HG02678 (cell line): ENCODE measurements around the gene GBE1.

ENCODE experiments used
- ATAC-seq: cut with Tn5 transposase; IDR thresholded peaks from one replicate; pipeline ENCODE4 v1.9.1; 2021; ENCODE audit warnings: mild to moderate bottlenecking, moderate library complexity; ENCODE audit not compliant: unreplicated experiment

The GBE1 gene

GRCh38 chr3:81758275-81758674, 3.2 kb downstream of the GBE1 start:
- ATAC-seq, result no peak

- ATAC-seq, result peak; percentile 34
Measured at GRCh38 chr3:81753416-81754027, 7.9 kb downstream of the GBE1 start.

DNA sequence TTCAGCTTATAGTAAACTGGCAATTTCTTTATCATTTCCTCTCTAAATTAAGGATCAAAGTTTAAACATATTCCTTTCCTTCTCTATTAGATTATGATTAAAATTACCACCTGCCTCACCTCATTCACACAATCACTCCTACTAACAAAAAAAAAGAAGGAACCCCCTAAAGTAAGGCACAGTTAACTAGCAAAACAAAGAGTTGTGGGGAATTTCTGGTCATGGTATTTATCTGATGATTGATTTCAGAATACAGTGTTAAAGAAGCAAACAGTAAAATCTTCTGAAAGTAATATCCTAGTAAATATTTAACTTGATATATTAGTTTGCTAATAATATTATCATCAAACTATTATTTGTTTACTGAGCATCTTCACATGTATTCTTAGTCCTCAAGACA, 8.8 kb downstream of the GBE1 start:
- peak; percentile 61 for ATAC-seq

- ATAC-seq, result no peak
Measured at GRCh38 chr3:81749265-81749664, 12.2 kb downstream of the GBE1 start.

- peak; percentile 48 for ATAC-seq
Measured at GRCh38 chr3:81747280-81747679, 14.2 kb downstream of the GBE1 start.

DNA sequence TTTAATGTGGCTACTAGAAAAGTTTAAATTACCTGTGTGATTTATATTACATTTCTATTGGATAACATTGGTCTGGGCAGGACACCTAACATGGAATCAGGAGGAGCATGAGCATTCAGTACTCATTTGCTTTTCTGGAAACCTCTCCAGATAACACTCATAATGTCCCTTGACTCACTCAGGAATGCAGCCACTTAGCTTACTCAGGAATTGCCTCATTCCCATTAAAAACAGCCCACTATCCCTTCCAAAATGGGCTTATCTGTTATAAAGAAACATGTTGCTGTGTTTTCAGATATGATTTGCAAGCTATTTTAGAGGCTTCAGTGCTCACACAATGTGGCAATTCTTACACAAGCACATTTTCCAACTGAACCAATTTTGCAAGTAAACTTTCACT, 17.1 kb downstream of the GBE1 start:
- ATAC-seq, result no peak

- ATAC-seq, result no peak
Measured at GRCh38 chr3:81743096-81744025, 18.1 kb downstream of the GBE1 start.

- ATAC-seq, result no peak
Measured at GRCh38 chr3:81742581-81742980, 18.9 kb downstream of the GBE1 start.

- ATAC-seq, result no peak
Measured at GRCh38 chr3:81741216-81741615, 20.2 kb downstream of the GBE1 start.

DNA sequence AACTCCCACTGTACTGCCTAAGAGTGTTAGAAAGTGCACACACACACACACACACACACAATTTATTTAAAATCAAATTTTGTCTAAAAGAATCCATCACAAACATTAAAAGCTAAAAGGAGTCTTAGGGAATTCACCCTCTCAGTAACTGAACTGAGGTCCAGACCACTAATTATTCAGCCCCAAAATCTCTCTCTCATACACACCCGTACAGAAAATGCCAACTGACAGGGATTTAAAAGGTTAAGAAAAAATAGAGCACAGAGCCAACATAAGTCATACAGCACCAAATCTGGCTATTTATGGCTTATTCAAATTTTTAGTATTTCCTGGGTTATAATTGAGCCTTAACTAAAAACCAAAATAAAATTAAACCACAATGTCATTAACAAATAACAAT, 20.7 kb downstream of the GBE1 start:
- ATAC-seq, result peak; percentile 53

- ATAC-seq, result no peak
Measured at GRCh38 chr3:81735334-81735733, 26.1 kb downstream of the GBE1 start.

DNA sequence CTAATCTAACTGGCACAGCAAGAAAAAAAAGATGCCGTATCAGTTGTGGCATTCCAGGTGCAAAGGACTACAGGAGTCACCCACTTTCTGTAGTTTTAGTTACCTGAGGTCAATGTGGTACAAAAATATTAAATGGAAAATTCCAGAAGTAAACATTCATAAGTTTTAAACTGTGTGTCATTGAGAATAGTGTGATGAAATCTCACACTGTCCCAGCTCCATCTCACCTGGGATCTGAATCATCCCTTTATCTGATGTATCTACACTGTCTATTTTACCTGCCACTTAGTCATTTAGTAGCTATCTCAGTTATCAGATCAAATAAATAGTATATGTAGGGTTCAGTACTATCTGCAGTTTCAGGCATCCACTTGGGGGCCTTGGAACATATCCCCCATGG, 26.7 kb downstream of the GBE1 start:
- no peak for ATAC-seq

GRCh38 chr3:81732642-81733041, 28.8 kb downstream of the GBE1 start:
- no peak for ATAC-seq

DNA sequence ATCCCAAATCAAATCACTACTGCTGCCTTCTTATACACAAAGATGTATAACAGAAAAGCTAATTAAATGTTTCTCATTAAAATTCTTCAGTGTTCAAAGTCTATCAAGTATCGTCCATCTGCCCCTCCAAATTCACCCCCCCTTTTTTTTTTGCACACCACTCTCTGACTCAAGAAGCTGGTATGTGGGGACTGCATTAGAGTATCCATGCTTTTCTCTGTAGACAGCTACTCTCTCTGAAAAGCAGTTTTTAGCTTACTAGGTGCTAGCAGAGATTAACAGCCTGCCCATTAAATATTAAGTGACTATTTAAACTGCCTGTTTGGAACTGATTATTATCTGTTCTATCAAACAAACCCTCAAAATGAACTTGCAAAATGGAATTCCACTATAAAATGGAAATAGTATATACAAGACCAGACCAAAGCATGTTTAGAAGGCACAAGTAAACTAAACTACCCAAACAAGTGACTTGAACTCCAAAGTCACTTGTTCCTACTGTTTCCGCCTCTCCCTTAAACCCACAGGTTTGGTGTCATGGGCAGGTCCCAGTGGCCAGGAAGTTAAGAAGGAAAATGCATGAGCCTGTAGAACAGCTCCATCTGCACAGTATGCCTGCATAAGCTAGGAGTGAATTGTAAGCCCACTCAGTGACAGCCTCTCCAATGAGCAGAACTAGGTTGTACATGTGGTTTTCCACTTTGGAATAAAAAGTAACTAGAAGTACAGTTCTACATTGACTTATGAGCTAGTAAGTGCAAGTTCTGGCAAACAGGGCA, 32.5 kb downstream of the GBE1 start:
- no peak for ATAC-seq

DNA sequence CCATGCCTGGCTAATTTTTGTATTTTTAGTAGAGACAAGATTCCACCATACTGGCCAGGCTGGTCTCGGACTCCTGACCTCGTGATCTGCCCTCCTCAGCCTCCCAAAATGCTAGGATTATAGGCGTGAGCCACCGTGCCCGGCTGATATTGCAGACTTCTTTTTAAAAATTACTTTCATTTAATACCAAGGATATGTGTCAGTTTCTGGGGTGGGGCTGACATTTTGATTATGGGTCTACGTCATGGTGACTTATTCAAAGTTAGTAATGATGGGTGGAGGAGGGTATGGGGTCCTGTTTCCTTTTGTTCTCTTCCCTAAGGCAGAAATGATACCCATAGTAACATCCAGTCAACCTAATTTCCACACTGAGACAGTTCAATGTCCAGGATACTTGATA, 34.7 kb downstream of the GBE1 start:
- ATAC-seq, result no peak

DNA sequence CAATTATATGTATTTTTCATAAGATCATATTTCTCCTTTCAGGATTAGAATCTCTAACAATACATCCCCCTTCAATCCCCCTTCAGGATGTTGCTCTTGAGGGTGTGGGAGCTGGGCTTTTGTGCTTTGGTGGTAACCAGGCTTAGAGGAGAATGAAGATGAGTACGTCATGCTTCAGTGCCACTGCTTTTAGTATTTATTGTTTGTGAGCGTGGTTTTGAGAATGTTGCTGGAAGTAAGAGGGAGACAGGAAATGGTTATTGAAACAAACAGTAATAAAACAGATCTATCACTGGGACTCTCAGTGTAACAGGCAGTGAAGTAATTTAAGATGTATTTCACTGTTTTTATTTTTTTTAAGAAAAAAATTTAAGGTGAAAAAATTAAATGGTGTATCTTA, 35.3 kb downstream of the GBE1 start:
- ATAC-seq, result no peak

DNA sequence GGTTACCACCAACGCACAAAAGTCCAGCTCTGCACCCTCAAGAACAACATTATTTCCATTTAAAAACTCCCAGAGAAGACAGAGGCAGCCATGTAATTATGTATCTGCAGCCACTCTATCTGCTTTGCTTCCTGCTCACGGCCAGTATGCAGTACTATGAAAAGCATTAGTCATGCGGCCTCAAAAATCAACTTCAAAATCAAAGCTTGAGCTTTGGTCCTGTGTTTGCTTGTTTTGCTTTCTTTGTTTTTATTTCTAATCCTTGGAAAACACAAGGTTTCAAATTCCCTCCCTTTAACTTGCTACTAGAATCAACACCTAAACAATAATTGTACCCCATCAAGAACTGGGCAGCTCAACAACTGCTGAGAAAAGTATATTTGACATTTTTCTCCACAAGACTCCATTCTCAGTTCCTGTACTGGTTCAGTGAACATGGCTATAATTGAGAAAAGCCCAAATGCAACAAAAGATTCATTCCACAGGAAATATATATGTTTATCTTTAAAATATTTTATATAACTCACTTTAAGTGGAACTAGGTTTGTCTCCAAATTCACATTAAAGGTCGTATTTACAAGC, 37.6 kb downstream of the GBE1 start:
- ATAC-seq, result peak; percentile 49

DNA sequence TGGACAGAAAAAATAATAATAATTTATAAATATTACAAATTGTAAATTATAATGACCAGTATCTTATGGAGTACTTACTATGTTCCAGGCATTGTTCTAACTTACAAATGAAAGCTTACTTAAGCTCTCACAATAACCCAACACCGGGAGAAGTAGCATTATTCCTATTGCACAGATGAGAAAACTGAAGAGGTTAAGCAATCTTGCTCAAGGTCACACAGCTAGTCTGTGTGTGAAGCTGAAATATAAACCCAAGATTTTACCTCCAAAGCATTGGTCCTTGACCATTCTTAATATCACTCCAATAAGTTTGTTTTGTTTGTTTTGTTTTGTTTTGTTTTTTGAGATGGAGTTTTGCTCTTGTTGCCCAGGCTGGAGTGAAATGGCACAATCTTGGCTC, 43.1 kb downstream of the GBE1 start:
- ATAC-seq, result no peak

- no peak for ATAC-seq
Measured at GRCh38 chr3:81716870-81717509, 44.5 kb downstream of the GBE1 start.

- ATAC-seq, result no peak
Measured at GRCh38 chr3:81713031-81713430, 48.4 kb downstream of the GBE1 start.

- ATAC-seq, result no peak
Measured at GRCh38 chr3:81709606-81710005, 51.8 kb downstream of the GBE1 start.
